H9 (cell line): ENCODE data around the gene FAIM2. TPM values are rescaled to one million over a fixed set of nuclear protein-coding genes. Genes with fewer than 3 reads are reported as not detected.

Source experiments
- DNase-seq: peaks from one replicate; pipeline ENCODE4 v3.0.0-alpha.2; 2017
- H2AFZ ChIP-seq: one replicate; pipeline ENCODE4 v1.6.1; 2013; ENCODE audit warnings: mild to moderate bottlenecking, low read length, control low read depth, moderate library complexity
- H2AK5ac ChIP-seq: 2 replicates; pipeline ENCODE4 v1.6.1; 2013; ENCODE audit warnings: low read length, control low read depth, mixed read lengths; ENCODE audit not compliant: insufficient read length
- H2BK120ac ChIP-seq: one replicate; pipeline ENCODE4 v1.6.1; 2013; ENCODE audit warnings: low read depth, mild to moderate bottlenecking, low read length, control low read depth, inconsistent platforms; ENCODE audit not compliant: poor library complexity, severe bottlenecking
- H2BK12ac ChIP-seq: 2 replicates; pipeline ENCODE4 v1.6.1; 2013; ENCODE audit warnings: low read length, control low read depth, mixed read lengths, low read depth; ENCODE audit not compliant: insufficient read length
- H2BK15ac ChIP-seq: 2 replicates; pipeline ENCODE4 v1.6.1; 2013; ENCODE audit warnings: low read depth, low read length, control low read depth
- H2BK20ac ChIP-seq: one replicate; pipeline ENCODE4 v1.6.1; 2013; ENCODE audit warnings: low read depth, mild to moderate bottlenecking, low read length, control low read depth, inconsistent platforms; ENCODE audit not compliant: poor library complexity, severe bottlenecking
- H2BK5ac ChIP-seq: 2 replicates; pipeline ENCODE4 v1.6.1; 2013; ENCODE audit warnings: low read length, control low read depth, mixed read lengths; ENCODE audit not compliant: insufficient read length
- H3K14ac ChIP-seq: 2 replicates; pipeline ENCODE4 v1.6.1; 2013; ENCODE audit warnings: low read length, control low read depth; ENCODE audit not compliant: insufficient read depth
- H3K18ac ChIP-seq: 2 replicates; pipeline ENCODE4 v1.6.1; 2013; ENCODE audit warnings: low read depth, mild to moderate bottlenecking, mixed read lengths, low read length, control low read depth; ENCODE audit not compliant: insufficient read length
- H3K23ac ChIP-seq: 2 replicates; pipeline ENCODE4 v1.6.1; 2013; ENCODE audit warnings: low read length, control low read depth, mixed read lengths, low read depth; ENCODE audit not compliant: insufficient read length
- H3K23me2 ChIP-seq: 2 replicates; pipeline ENCODE4 v1.6.1; 2013; ENCODE audit warnings: low read depth, mild to moderate bottlenecking, mixed read lengths, low read length, control low read depth; ENCODE audit not compliant: insufficient read length, poor library complexity, severe bottlenecking
- H3K27ac ChIP-seq: 2 replicates; pipeline ENCODE4 v1.5.1; 2013; ENCODE audit warnings: low read length, control low read depth, mixed read lengths, low read depth; ENCODE audit not compliant: insufficient read length
- H3K27me3 ChIP-seq: 2 replicates; pipeline ENCODE4 v1.6.1; 2013; ENCODE audit warnings: low read length, control low read depth, inconsistent platforms; ENCODE audit not compliant: insufficient read depth
- H3K4ac ChIP-seq: 2 replicates; pipeline ENCODE4 v1.6.1; 2013; ENCODE audit warnings: low read depth, mild to moderate bottlenecking, control low read depth, inconsistent platforms, low read length, moderate library complexity
- H3K4me1 ChIP-seq: 2 replicates; pipeline ENCODE4 v1.6.1; 2013; ENCODE audit warnings: low read length, control low read depth, inconsistent platforms; ENCODE audit not compliant: insufficient read depth
- H3K4me2 ChIP-seq: 2 replicates; pipeline ENCODE4 v1.6.1; 2013; ENCODE audit warnings: low read length, control low read depth, mixed read lengths; ENCODE audit not compliant: insufficient read length, insufficient read depth
- H3K56ac ChIP-seq: 2 replicates; pipeline ENCODE4 v1.6.1; 2013; ENCODE audit warnings: low read depth, mild to moderate bottlenecking, mixed read lengths, low read length, control low read depth; ENCODE audit not compliant: insufficient read length
- H3K79me1 ChIP-seq: 2 replicates; pipeline ENCODE4 v1.6.1; 2013; ENCODE audit warnings: low read depth, mild to moderate bottlenecking, moderate library complexity, low read length, control low read depth, inconsistent platforms; ENCODE audit not compliant: insufficient read depth, poor library complexity, severe bottlenecking
- H3K79me2 ChIP-seq: 2 replicates; pipeline ENCODE4 v1.6.1; 2013; ENCODE audit warnings: low read length, control low read depth, inconsistent platforms; ENCODE audit not compliant: insufficient read depth
- H3K9ac ChIP-seq: 2 replicates; pipeline ENCODE4 v1.6.1; 2013; ENCODE audit warnings: low read length, control low read depth, mixed read lengths; ENCODE audit not compliant: insufficient read length; ENCODE audit errors: extremely low read depth
- H3K9me3 ChIP-seq: one replicate; pipeline ENCODE4 v1.6.1; 2013; ENCODE audit warnings: low read depth, low read length, inconsistent platforms; ENCODE audit not compliant: control insufficient read depth
- H3T11ph ChIP-seq: one replicate; pipeline ENCODE4 v1.6.1; 2013; ENCODE audit warnings: mild to moderate bottlenecking, low read length, control low read depth, inconsistent platforms
- H4K20me1 ChIP-seq: one replicate; pipeline ENCODE4 v1.6.1; 2013; ENCODE audit not compliant: control insufficient read depth, insufficient read length, insufficient read depth
- H4K5ac ChIP-seq: 2 replicates; pipeline ENCODE4 v1.6.1; 2013; ENCODE audit warnings: low read depth, mild to moderate bottlenecking, mixed read lengths, low read length, control low read depth; ENCODE audit not compliant: insufficient read length
- H4K8ac ChIP-seq: replicated peaks from 2 replicates; pipeline ENCODE4 v1.6.1; 2013; ENCODE audit warnings: low read length, control low read depth, mixed read lengths, low read depth; ENCODE audit not compliant: insufficient read length
- H4K91ac ChIP-seq: 2 replicates; pipeline ENCODE4 v1.6.1; 2013; ENCODE audit warnings: low read depth, mild to moderate bottlenecking, moderate library complexity, mixed read lengths, low read length, control low read depth; ENCODE audit not compliant: insufficient read length
- H3K27ac Mint-ChIP-seq, 3 experiments: 2 replicates in 2 of 3; 3 replicates in 1 of 3; pipeline ENCODE4 v1.8.0; 2020 to 2021; ENCODE audit warnings: mixed read lengths in 3 of 3, mild to moderate bottlenecking in 1 of 3, moderate library complexity in 1 of 3
- H3K27me3 Mint-ChIP-seq: 2 replicates; pipeline ENCODE4 v1.8.0; 2021; ENCODE audit warnings: low read depth, mild to moderate bottlenecking, moderate library complexity, mixed read lengths
- H3K36me3 Mint-ChIP-seq, 3 experiments: 2 replicates in 2 of 3; 3 replicates in 1 of 3; pipeline ENCODE4 v1.8.0; 2020 to 2021; ENCODE audit warnings: low read depth in 3 of 3, mixed read lengths in 3 of 3; ENCODE audit not compliant: insufficient read depth in 1 of 3
- H3K4me1 Mint-ChIP-seq, 2 experiments: 2 replicates each; pipeline ENCODE4 v1.8.0; 2020; ENCODE audit warnings: mixed read lengths in 2 of 2
- H3K4me3 Mint-ChIP-seq, 2 experiments: 2 replicates in 1 of 2; 3 replicates in 1 of 2; pipeline ENCODE4 v1.8.0; 2020 to 2021; ENCODE audit warnings: mild to moderate bottlenecking in 2 of 2, mixed read lengths in 2 of 2, moderate library complexity in 1 of 2
- H3K9me3 Mint-ChIP-seq, 2 experiments: 2 replicates in 1 of 2; 3 replicates in 1 of 2; pipeline ENCODE4 v1.8.0; 2020; ENCODE audit warnings: mild to moderate bottlenecking in 2 of 2, mixed read lengths in 2 of 2, moderate library complexity in 1 of 2
- CTCF ChIP-seq: fragments of 200-600 bp; sonication (generic); conservative IDR thresholded peaks from 3 replicates; pipeline ENCODE4 v1.8.0; 2021; ENCODE audit warnings: antibody characterized with exemption, mild to moderate bottlenecking
- whole genome bisulfite sequencing: extraction: QIAGEN DNeasy Blood & Tissue Kit; methylation state at CpG from one replicate; pipeline ENCODE4 v1.1.7; 2013; ENCODE audit warnings: missing lambda C conversion rate, low lambda C conversion rate, mixed read lengths; ENCODE audit not compliant: insufficient read length; ENCODE audit errors: extremely low coverage; 5-methylcytosine and 5-hydroxymethylcytosine counted together
- total RNA-seq: library from RNA; stranded (reverse); gene quantifications from 2 replicates; pipeline ENCODE4 v1.2.1, GENCODE V29; 2021

The FAIM2 gene
- total RNA-seq, 1 experiment from 2014 or later, result 0.42 TPM

GRCh38 chr12:49877066-49877465 lies 26.6 kb downstream of the FAIM2 start:
- peaks cover 2% of the 10 kb centered on the region; the same call in 1 of the 2 replicates for H3K27me3 Mint-ChIP-seq
- Histone ChIP-seq H3K79me2 (no peaks in the 10 kb centered on the region), H3K9me3 (no peaks in the 10 kb centered on the region), H4K91ac (no peak overlapping the region), H2BK5ac (no peak overlapping the region), H3K23me2 (no peaks in the 10 kb centered on the region), H2BK20ac (no peak overlapping the region), H3K4ac (no peak overlapping the region), H2BK15ac (no peak overlapping the region), H3K27ac (no peak overlapping the region), H3K23ac (no peak overlapping the region), H3K4me1 (no peaks in the 10 kb centered on the region), H3K4me2 (no peak overlapping the region), H2AFZ (no peak overlapping the region), H4K8ac (no peak overlapping the region), H3K79me1 (no peaks in the 10 kb centered on the region), H3K27me3 (no peaks in the 10 kb centered on the region; the same call in 1 of the 2 replicates), H3K14ac (no peak overlapping the region), H4K20me1 (no peaks in the 10 kb centered on the region), H2BK120ac (no peak overlapping the region), H4K5ac (no peak overlapping the region), H3K9ac (no peak overlapping the region), H3K56ac (no peak overlapping the region), H3T11ph (no peak overlapping the region), H2AK5ac (no peak overlapping the region), H2BK12ac (no peak overlapping the region), H3K18ac (no peak overlapping the region)
- no peak overlapping the region for H3K4me3 Mint-ChIP-seq
- no peak for DNase-seq
- no peak overlapping the region for H3K27ac Mint-ChIP-seq
- peaks cover 0 to 2% (median 0%) of the 10 kb centered on the region in 3 experiments; a peak in 2 of 7 replicates for H3K36me3 Mint-ChIP-seq
- peaks cover 4 to 7% of the 10 kb centered on the region in 2 experiments for H3K4me1 Mint-ChIP-seq
- WGBS, result no CpG with 5 or more reads among the region's 5 CpGs
- peaks cover 28 to 30% of the 10 kb centered on the region in 2 experiments for H3K9me3 Mint-ChIP-seq
- TF ChIP-seq CTCF, result no peak
